Measurements from ENCODE around the gene TNS3. TPM values are rescaled to one million over a fixed set of nuclear protein-coding genes. Genes with fewer than 3 reads are reported as not detected.

TNS3 gene
- total and polyA plus RNA-seq, 2 donors (not counting 3 experiments of a cell fraction or from before 2014, with no cell fraction given): 10.4 to 45.1 TPM

GRCh38 chr7:47474211-47474936 is 107.5 kb downstream of the TNS3 start:
- Histone ChIP-seq H3K36me3 (ENCODE audit: control insufficient read depth in 2 of 2, extremely low read depth in 1 of 2, insufficient read depth in 2 of 2, low read length in 2 of 2) (no peaks in the 10 kb centered on the region), H3K9ac (replicated peaks; ENCODE audit: extremely low read depth, insufficient read depth, low read length) (no peak overlapping the region), H3K4me2 (ENCODE audit: insufficient read depth, low read length) (no peak overlapping the region), H3K27me3 (ENCODE audit: control insufficient read depth in 2 of 2, insufficient read depth in 2 of 2, low read length in 2 of 2) (no peaks in the 10 kb centered on the region), H3K27ac (ENCODE audit: insufficient read depth, low read depth, low read length) (no peak overlapping the region), H2AFZ (ENCODE audit: low read depth, low read length) (no peak overlapping the region), H3K4me3 (replicated peaks in 1 of 3; ENCODE audit: insufficient read depth in 1 of 3, low read depth in 1 of 3, low read length in 3 of 3) (no peak overlapping the region), H3K4me1 (ENCODE audit: control insufficient read depth, extremely low read depth, insufficient read depth, low read length) (peaks cover 12% of the 10 kb centered on the region), H3K9me3 (replicated peaks; ENCODE audit: control insufficient read depth, insufficient read depth, low read length) (no peaks in the 10 kb centered on the region), H4K20me1 (replicated peaks; ENCODE audit: control insufficient read depth, extremely low read depth, insufficient read depth, low read length) (no peaks in the 10 kb centered on the region), H3K79me2 (ENCODE audit: control insufficient read depth, insufficient read depth, low read length) (no peaks in the 10 kb centered on the region), H3K9me1 (replicated peaks; ENCODE audit: control insufficient read depth, extremely low read depth, insufficient read depth, low read length) (no peaks in the 10 kb centered on the region)
- no TSS peak for BruUV-seq (replicated peaks)
- dilution Hi-C loops (cut with MboI; ENCODE audit: extremely low pct_ligation_motif_present, low sequenced_read_pairs) (no loop called here), intact Hi-C loops (cut with micrococcal nuclease) (no loop called here)
- DNase-seq (ENCODE audit: low read depth, low spot score): no peak
- no peak for TF ChIP-seq POLR2A (IDR thresholded peaks at IDR 0.05; ENCODE audit: low read depth, low read length)
- no peak for TF ChIP-seq EZH2 (IDR thresholded peaks at IDR 0.05; ENCODE audit: borderline replicate concordance, low read depth, low read length, severe bottlenecking)
- no peak for TF ChIP-seq MAX (IDR thresholded peaks at IDR 0.05; ENCODE audit: insufficient read depth, insufficient read length)
- no peak for TF ChIP-seq POLR2AphosphoS5 (IDR thresholded peaks at IDR 0.05; ENCODE audit: insufficient read depth, low read depth, low read length)
- TF ChIP-seq FOS (IDR thresholded peaks at IDR 0.05; ENCODE audit: borderline replicate concordance, insufficient read depth, low read length): no peak
- no peak for TF ChIP-seq JUN (IDR thresholded peaks at IDR 0.05; ENCODE audit: borderline replicate concordance, insufficient read depth, insufficient read length, low read depth)
- no peak for TF ChIP-seq CTCF (IDR thresholded peaks at IDR 0.05; ENCODE audit: extremely low read depth in 1 of 2, insufficient read depth in 1 of 2, low read depth in 1 of 2, low read length in 2 of 2)
- TF ChIP-seq MYC (IDR thresholded peaks at IDR 0.05; ENCODE audit: low read depth, low read length): no peak
- TF ChIP-seq GATA2 (IDR thresholded peaks at IDR 0.05; ENCODE audit: insufficient read depth, insufficient read length, low read depth, low read length): no peak
- FAIRE-seq: no peak
- ChIA-PET CTCF (interaction anchor here (0.9 to 1.6 kb wide), 7 partner anchors 22 to 345 kb away, joined by 3 to 10 read pairs (median 3); no protein-coding TSS in a partner anchor), POLR2A (no interaction called here)

All from endothelial cell of umbilical vein (primary cell).